Lower leg skin (tissue), 4 donors: Measurements from ENCODE around the gene NBEA. TPM values are rescaled to one million over a fixed set of nuclear protein-coding genes. Genes with fewer than 3 reads are reported as not detected.
"Not testable (repeated sequence)": the region's sequence is repeated elsewhere in the genome, so short reads cannot be mapped to it uniquely, and the experiment has no call there.

Experiments used
- DNase-seq, 2 donors: peaks; one replicate each; pipeline ENCODE4 v3.0.0-alpha.2; 2019; ENCODE audit warnings: low spot score in 2 of 2
- H3K4me3 ChIP-seq: fragments of 200-600 bp; sonication (generic); 2 replicates; pipeline ENCODE4 v1.5.1; 2017; ENCODE audit warnings: mild to moderate bottlenecking, low read depth; ENCODE audit not compliant: poor library complexity, severe bottlenecking
- CTCF ChIP-seq, 3 donors: fragments of 450-650 bp; IDR thresholded peaks; one replicate each; pipeline ENCODE4 v1.5.1; 2016; ENCODE audit warnings: antibody characterized with exemption in 3 of 3, mild to moderate bottlenecking in 3 of 3, moderate library complexity in 2 of 3
- POLR2A ChIP-seq, 2 donors: fragments of 450-650 bp; IDR thresholded peaks; one replicate each; pipeline ENCODE4 v1.6.1; 2016 to 2017; ENCODE audit warnings: antibody characterized with exemption in 2 of 2, mild to moderate bottlenecking in 1 of 2, moderate library complexity in 1 of 2
- WGBS, 2 donors: methylation state at CpG; one replicate each; pipeline ENCODE4 v1.1.5; 2018; 5-methylcytosine and 5-hydroxymethylcytosine counted together
- intact Hi-C: fragments of 100-400 bp; cut with DNase I; formaldehyde crosslinking; loops from one replicate; pipeline ENCODE4 v1.15.0; 2023; ENCODE audit warnings: low total_unique reads
- total RNA-seq, 4 donors: library from RNA; depleted of rRNA; stranded (reverse); fragments of >200 nt; gene quantifications; one replicate each; pipeline ENCODE4 v1.1.0, GENCODE V29; 2016

The NBEA gene
- total RNA-seq, 4 donors from 2014 or later = 1.5 to 4.5 (median 3.7) TPM

- intact Hi-C loops = no loop called here
- DNase-seq = no peak
- TF ChIP-seq POLR2A (IDR thresholded peaks at IDR 0.05) = no peak
- no peak for TF ChIP-seq CTCF (IDR thresholded peaks at IDR 0.05)
- 46 to 51% methylated on average over 6 of the region's 6 CpGs for WGBS, 2 donors
- H3K4me3 ChIP-seq = no peak overlapping the region
Measured at GRCh38 chr13:35387682-35388250, 445.7 kb downstream of the NBEA start.

GRCh38 chr13:35388441-35389355, 446.6 kb downstream of the NBEA start:
- no peak overlapping the region for H3K4me3 ChIP-seq
- WGBS, 2 donors = 24 to 27% methylated on average over 5 of the region's 5 CpGs
- TF ChIP-seq CTCF (IDR thresholded peaks at IDR 0.05) (no peak), POLR2A (IDR thresholded peaks at IDR 0.05) (no peak)
- intact Hi-C loops = no loop called here
- DNase-seq = no peak

GRCh38 chr13:35389535-35389934, 447.5 kb downstream of the NBEA start:
- no peak for TF ChIP-seq CTCF (IDR thresholded peaks at IDR 0.05)
- TF ChIP-seq POLR2A (IDR thresholded peaks at IDR 0.05) = no peak
- DNase-seq = no peak
- intact Hi-C loops = no loop called here
- no peak overlapping the region for H3K4me3 ChIP-seq

GRCh38 chr13:35392768-35393167, 450.7 kb downstream of the NBEA start:
- TF ChIP-seq CTCF (IDR thresholded peaks at IDR 0.05) = no peak
- no peak for TF ChIP-seq POLR2A (IDR thresholded peaks at IDR 0.05)
- 80 to 84% methylated on average over 2 of the region's 2 CpGs for WGBS, 2 donors
- H3K4me3 ChIP-seq = no peak overlapping the region
- DNase-seq = no peak
- intact Hi-C loops = no loop called here

- DNase-seq = no peak
- 84 to 88% methylated on average over 2 of the region's 2 CpGs for WGBS, 2 donors
- intact Hi-C loops = no loop called here
- TF ChIP-seq POLR2A (IDR thresholded peaks at IDR 0.05) (no peak), CTCF (IDR thresholded peaks at IDR 0.05) (no peak)
- no peak overlapping the region for H3K4me3 ChIP-seq
Measured at GRCh38 chr13:35393886-35394285, 451.8 kb downstream of the NBEA start.

- WGBS, 2 donors = 83 to 92% methylated on average over 2 of the region's 2 CpGs
- DNase-seq, H3K4me3 ChIP-seq, intact Hi-C loops: not testable (repeated sequence)
Measured at GRCh38 chr13:35408285-35408684, 466.2 kb downstream of the NBEA start.
